HG03457 (cell line): ENCODE data around the gene FLACC1.
"Not testable (repeated sequence)": the region's sequence is repeated elsewhere in the genome, so short reads cannot be mapped to it uniquely, and the experiment has no call there.

Source experiments
- ATAC-seq: cut with Tn5 transposase; IDR thresholded peaks from one replicate; pipeline ENCODE4 v1.9.1; 2021; ENCODE audit warnings: moderate number of reproducible peaks; ENCODE audit not compliant: unreplicated experiment

The FLACC1 gene

DNA sequence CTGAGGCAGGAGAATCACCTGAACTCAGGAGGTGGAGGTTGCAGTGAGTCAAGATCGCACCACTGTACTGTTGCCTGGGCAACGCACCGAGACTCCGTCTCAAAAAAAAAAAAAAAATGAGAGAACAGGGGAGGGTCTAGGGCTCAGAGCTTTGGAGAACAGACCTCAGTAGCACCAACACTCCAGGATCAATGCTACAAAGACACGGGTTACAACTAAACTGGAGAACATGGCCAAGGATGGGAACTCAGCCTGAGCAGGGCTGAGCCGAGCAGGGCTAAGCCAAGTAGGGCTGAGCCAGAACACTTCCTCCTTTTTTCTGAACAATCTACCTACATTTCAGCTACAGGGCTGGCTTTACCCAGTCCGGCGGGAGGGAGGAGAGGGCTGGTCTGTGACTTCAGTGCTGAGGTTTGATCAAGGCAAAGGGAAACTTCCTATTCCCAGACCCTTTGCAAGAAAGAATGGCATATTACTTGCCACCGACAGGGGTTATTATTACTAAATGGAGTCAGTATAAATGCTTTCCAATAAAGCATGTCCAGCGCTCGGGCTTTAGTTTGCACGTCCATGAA lies 99.7 kb downstream of the FLACC1 start:
- ATAC-seq, result peak; percentile 39

DNA sequence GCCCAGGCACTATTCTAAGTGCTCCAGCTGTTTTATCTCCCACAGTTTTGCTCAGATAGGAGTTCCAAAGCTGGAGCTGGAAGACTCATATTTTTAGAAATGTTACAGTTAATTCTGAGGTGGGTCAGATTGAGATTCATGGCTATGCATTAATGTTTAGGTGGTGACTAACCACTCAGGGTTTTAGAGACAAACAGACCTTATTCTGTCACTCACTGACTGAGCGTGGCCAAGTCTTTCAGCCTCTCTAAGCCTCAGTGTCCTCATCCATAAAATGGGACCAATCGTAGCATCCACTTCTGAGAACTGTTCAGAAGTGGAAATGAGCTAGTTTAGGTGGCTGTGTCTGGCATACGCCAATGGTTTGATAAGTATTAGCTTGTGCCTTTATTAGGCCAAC lies 101.1 kb downstream of the FLACC1 start:
- ATAC-seq, result no peak

DNA sequence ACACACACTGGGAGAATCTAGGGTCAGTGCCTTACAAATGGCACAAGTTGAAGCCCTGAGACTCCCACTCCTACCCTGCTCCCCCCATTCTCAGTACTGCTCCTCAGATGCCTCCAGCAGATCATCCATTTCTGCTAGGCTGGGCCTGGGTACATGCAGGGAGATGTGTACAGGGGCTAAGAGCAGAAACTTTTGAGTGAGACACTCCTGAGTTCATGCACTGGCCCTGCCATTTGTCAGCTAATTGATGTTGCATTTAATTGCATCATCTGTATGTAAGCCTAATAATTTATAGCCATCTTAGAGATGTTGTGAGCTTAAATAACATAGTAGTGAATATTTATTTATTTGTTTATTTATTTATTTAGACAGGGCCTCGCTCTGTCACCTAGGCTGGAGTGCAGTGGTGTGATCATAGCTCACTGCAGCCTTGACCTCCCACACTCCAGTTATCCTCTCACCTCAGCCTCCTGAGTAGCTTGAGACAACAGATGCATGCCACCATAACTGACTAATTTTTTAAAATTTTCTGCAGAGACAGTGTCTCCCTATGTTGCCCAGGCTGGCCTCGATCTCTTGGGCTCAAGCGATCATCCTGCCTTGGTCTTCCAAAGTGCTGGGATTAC lies 101.6 kb downstream of the FLACC1 start:
- no peak for ATAC-seq

DNA sequence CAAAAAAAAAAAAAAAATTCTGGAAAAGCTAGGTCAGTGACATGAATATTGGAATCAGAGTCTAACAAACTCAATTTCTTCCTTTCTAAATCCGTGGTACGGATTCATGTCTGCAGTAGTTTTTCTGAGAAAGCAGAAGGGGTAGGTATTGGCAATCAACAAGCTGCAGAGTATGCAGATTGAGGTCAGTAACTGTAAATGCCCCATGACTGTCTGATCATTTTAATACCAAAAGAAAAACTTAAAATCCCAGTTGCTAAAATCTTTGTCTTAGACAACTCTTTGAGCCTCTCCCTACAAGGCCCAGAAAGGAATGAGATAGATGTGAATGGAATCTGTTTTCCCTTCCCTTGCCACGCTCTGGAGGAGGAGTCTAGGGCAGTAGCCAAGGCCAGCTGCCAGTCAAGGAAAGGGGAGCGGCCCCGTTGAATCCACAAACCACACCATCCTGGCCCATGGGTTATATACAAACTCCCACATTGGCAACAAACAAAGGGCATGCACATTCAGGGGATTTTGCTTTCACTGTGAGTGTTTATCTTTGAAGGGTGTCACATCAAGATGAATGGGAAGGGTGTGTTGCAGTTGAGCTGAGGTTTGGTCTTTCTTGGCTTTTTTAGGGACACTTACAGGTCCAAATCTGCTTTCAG lies 102.9 kb downstream of the FLACC1 start:
- no peak for ATAC-seq

DNA sequence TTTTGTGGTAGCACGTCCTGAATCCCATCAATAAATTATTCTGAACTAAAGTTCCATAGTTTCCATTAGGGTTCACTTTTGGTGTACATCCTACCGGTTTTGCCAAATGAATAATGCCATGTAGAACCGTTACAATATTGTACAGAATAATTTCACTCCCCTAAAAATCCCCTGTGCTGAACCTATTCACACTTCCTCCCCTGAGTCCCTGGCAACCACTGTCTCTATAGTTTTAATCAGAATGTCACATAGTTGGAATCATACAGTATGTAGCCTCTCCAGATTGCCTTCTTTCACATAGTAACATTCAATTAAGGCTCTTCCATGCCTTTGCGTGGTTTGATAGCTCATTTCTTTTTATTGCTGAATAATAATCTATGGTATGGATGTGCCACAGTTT lies 106.4 kb downstream of the FLACC1 start:
- ATAC-seq, result no peak

DNA sequence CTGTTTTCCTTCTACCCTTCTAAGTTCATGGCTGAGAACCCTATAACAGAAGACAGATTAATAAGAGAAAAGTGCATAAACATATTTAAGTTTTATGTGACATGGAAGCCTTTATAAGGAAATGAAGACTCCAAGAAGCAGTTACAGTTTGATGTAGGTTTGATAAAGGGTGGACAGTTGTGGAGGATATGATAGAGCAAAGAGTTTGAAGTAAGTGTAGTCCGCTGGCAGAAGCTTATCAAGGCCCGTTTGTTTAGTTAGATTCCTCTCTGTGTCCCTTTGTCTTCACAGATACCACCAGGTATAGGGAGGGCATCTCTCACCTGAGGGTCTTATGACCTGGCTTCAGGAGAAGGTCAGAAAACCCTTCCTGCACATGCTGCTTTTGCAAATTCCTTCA lies 107.3 kb downstream of the FLACC1 start:
- ATAC-seq, result no peak

DNA sequence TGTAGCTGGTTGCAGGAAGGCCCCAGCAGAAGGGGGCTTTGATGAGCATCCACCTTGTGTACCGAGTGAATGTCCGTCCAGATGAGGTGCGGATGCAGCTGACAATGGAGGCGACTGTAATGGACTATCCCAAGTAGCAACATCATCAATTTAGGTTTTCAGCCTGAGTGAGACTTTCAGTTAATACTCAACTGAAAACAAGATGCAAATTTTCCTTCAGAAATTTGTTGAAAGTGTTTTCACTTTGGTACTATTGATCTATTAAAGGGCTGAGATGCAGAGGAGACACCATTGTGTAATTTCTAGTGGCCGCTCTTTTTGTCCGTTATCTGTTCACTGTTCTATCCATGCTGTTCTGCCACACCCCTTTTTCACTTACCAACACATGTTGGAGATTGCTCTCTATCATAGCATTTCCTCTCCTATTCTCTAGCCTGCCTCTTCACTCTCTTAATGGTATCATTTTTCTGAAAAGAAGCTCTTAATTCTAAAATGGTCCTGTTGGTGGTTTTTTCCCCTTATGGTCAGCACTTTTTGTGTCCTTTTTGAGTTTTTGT lies 108.8 kb downstream of the FLACC1 start:
- no peak for ATAC-seq

DNA sequence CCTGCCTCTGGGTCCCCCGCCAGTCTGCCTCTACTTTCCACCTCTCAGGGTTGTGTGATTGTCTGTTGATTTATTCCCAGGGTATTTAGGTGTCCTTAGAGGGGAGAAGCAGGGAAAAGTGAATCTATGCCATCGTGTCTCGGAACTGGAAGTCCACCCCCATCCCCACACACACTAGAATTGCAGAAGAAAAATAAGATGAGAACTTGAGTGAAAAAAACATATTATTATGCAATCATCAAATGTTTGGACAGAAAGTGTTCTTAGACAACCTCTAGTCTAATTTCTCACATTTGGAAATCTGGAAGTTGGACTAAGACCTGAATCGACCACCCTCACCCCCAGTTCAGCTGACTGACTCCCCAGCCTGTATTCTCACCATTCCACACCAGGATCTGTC lies 110.9 kb downstream of the FLACC1 start:
- no peak for ATAC-seq

DNA sequence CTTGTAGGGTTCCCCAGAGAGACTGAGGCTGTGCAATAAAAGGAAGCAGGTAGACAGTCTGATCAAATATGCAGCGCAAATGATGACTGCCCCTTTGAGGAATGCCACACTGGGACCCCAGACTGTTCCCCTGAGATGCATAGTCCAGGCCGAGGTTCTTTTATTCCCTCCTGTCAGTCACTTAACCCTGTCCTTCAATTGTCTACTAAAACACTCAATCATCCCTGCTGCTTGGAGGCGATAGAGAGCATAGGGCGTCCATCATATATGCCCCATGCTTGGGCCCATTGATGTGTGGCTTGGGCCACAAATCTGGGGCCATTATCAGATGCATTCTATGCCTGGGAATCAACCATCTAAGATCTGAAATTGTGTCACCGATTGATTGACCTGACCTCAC lies 112.3 kb downstream of the FLACC1 start:
- no peak for ATAC-seq

DNA sequence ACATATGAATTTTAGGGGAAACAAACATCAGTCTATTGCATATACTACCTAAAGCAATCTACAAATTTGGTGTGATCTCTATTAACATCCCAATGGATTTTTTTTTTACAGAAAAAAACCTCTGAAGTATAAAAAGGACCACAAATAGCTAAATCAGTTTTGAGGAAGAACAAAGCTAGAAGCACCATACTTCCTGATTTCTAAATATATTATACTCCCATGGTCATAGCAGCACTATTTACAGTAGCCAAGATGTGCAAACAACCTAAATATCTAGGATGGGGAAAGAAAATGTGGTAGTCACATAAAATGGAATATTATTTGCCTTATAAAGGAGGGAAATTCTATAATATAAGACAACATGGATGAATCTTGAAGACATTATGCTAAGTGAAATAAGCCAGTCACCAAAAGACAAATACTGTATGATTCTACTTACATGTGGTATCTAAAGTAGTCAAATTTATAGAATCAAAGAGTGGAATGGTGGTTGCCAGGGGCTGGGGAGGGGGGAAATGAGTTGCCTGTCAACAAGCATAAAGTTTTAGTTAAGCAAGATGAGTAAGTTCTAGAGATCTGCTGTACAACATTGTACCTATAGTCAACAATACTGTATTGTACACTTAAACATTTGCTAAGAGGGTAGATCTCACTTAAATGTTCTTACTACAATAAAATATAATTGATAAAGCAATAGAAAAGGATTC lies 114.4 kb downstream of the FLACC1 start:
- no peak for ATAC-seq

DNA sequence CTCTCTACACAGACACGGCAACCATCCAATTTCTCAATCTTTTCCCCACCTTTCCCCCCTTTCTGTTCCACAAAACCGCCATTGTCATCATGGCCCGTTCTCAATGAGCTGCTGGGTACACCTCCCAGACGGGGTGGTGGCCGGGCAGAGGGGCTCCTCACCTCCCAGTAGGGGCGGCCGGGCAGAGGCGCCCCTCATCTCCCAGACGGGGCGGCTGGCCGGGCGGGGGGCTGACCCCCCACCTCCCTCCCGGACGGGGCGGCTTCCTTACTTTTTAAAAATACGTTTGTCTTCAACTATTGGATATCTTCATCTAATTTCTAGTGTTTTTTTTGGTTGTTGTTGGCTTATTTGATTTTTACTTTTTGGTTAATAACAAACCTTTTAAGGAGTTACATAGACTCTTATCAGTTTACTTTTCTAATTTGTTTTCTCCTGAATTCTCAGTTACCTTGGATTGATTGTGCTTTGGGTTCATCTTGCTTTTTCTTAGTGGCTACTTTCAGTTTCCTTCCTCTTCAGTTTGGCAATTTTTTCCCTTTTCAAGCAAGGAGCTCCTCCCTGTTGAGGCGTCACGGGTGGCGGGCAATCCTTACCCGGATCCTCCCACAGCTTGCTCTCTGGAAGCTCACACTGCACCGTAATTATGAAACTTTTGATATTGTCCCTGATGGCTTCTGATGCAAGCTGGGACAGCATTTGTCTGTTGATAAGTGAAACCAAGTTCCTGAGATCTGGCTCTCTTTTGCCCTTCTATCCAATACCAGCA lies 117.8 kb downstream of the FLACC1 start:
- not testable (repeated sequence) for ATAC-seq
